GM19452 (cell line): Measurements from ENCODE around the gene ZNF341.

Experiments used
- ATAC-seq: cut with Tn5 transposase; IDR thresholded peaks from one replicate; pipeline ENCODE4 v1.9.1; 2021; ENCODE audit not compliant: unreplicated experiment

The ZNF341 gene

GRCh38 chr20:33701629-33702450 is 30.0 kb upstream of the ZNF341 start:
- no peak for ATAC-seq

- no peak for ATAC-seq
Observed at GRCh38 chr20:33702861-33703260, 28.9 kb upstream of the ZNF341 start.

- ATAC-seq = no peak
Observed at GRCh38 chr20:33703498-33704137, 28.2 kb upstream of the ZNF341 start.

- no peak for ATAC-seq
Observed at GRCh38 chr20:33704197-33704924, 27.4 kb upstream of the ZNF341 start.

GRCh38 chr20:33707668-33708067 is 24.1 kb upstream of the ZNF341 start:
- no peak for ATAC-seq

- no peak for ATAC-seq
Observed at GRCh38 chr20:33709398-33709797, 22.4 kb upstream of the ZNF341 start.

- no peak for ATAC-seq
Observed at GRCh38 chr20:33709905-33710541, 21.8 kb upstream of the ZNF341 start.

- ATAC-seq = no peak
Observed at GRCh38 chr20:33710681-33711445, 20.9 kb upstream of the ZNF341 start.

GRCh38 chr20:33711446-33711738 is 20.4 kb upstream of the ZNF341 start:
- ATAC-seq = no peak

- ATAC-seq = no peak
Observed at GRCh38 chr20:33713865-33714367, 17.9 kb upstream of the ZNF341 start.

GRCh38 chr20:33716498-33716897 is 15.3 kb upstream of the ZNF341 start:
- ATAC-seq = no peak

GRCh38 chr20:33719277-33719988 is 12.4 kb upstream of the ZNF341 start:
- no peak for ATAC-seq

- ATAC-seq = peak; percentile 89
Observed at GRCh38 chr20:33719989-33720709, 11.6 kb upstream of the ZNF341 start, which contains the start of gene PXMP4. TSS of gene PXMP4 (minus strand) at chr20:33720310. CDS start at chr20:33720207, 103 bp downstream.

GRCh38 chr20:33721391-33722140 is 10.2 kb upstream of the ZNF341 start:
- ATAC-seq = no peak

- no peak for ATAC-seq
Observed at GRCh38 chr20:33724439-33725094, 7.2 kb upstream of the ZNF341 start.

GRCh38 chr20:33725607-33726264 is 6.1 kb upstream of the ZNF341 start:
- ATAC-seq = no peak

- no peak for ATAC-seq
Observed at GRCh38 chr20:33727115-33727479, 4.7 kb upstream of the ZNF341 start.

- ATAC-seq = no peak
Observed at GRCh38 chr20:33727806-33728205, 4.0 kb upstream of the ZNF341 start.
